ENCODE results near the gene A3GALT2. TPM values are rescaled to one million over a fixed set of nuclear protein-coding genes. Genes with fewer than 3 reads are reported as not detected.

A3GALT2 gene
- total and polyA plus RNA-seq, 9 of the 15 experiments (the other 6 are each of a cell fraction or from before 2014, with no cell fraction given), result not detected

DNA sequence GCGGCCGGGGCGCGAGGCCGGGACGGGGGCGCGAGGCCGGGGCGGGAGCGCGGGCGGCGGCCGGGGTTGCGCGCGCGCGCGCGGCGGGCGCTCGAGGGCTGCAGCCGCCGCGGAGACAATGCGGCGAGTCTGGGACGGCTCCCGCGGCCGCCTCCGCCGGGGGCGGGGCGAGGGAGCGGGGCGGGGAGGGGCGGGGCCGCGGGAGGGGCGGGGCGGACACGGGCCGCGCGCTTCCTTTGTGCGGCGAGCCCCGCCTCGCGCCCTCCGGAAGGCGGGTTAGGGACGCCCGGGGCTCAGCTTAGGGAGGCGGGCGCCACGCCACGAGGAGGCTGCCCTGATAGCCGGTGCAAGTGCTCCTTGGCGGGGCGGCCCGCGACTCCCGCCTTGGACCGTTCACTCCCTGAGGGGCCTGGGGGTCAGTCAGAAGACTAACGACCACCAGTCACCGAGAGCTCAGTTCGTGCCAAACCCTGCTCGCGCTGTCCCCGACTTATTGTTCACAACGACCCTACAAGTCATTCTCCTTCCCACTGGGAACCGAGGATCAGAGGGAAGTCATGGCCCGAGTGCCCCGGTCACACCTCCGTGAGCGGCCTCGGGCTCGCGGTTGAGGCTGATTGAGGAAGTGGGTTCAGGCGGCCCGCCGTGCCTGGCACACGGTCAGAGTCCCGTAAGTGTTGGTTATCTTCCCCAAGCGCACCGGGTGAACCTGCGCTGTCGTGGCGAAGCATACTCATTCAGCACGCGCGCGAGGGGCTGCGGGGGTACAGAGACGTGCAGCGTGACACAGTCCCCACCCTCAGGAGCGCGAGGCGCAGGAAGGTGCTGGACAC, 29.1 kb upstream of the A3GALT2 start (continued):
- TF ChIP-seq, protein P1, sequence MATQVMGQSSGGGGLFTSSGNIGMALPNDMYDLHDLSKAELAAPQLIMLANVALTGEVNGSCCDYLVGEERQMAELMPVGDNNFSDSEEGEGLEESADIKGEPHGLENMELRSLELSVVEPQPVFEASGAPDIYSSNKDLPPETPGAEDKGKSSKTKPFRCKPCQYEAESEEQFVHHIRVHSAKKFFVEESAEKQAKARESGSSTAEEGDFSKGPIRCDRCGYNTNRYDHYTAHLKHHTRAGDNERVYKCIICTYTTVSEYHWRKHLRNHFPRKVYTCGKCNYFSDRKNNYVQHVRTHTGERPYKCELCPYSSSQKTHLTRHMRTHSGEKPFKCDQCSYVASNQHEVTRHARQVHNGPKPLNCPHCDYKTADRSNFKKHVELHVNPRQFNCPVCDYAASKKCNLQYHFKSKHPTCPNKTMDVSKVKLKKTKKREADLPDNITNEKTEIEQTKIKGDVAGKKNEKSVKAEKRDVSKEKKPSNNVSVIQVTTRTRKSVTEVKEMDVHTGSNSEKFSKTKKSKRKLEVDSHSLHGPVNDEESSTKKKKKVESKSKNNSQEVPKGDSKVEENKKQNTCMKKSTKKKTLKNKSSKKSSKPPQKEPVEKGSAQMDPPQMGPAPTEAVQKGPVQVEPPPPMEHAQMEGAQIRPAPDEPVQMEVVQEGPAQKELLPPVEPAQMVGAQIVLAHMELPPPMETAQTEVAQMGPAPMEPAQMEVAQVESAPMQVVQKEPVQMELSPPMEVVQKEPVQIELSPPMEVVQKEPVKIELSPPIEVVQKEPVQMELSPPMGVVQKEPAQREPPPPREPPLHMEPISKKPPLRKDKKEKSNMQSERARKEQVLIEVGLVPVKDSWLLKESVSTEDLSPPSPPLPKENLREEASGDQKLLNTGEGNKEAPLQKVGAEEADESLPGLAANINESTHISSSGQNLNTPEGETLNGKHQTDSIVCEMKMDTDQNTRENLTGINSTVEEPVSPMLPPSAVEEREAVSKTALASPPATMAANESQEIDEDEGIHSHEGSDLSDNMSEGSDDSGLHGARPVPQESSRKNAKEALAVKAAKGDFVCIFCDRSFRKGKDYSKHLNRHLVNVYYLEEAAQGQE (IDR thresholded peaks at IDR 0.05; ENCODE audit: borderline replicate concordance), result no peak
- TF ChIP-seq, protein P1 (CRISPR knock-in tag; IDR thresholded peaks at IDR 0.05; ENCODE audit: low read depth), result peak; percentile 79; the same call in 1 of the 2 replicates
- TF ChIP-seq ZNF253 (CRISPR knock-in tag; conservative IDR thresholded peaks at IDR 0.05) (0 out of 2 replicates have a peak, but pooled peaks have one; percentile 27), DACH1 (IDR thresholded peaks at IDR 0.05; ENCODE audit: partially characterized antibody) (no peak), EGR1 (conservative IDR thresholded peaks at IDR 0.05) (peak; percentile 31)
- TF ChIP-seq, protein P2, sequence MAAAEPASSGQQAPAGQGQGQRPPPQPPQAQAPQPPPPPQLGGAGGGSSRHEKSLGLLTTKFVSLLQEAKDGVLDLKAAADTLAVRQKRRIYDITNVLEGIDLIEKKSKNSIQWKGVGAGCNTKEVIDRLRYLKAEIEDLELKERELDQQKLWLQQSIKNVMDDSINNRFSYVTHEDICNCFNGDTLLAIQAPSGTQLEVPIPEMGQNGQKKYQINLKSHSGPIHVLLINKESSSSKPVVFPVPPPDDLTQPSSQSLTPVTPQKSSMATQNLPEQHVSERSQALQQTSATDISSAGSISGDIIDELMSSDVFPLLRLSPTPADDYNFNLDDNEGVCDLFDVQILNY (CRISPR knock-in tag; IDR thresholded peaks at IDR 0.05), result no peak
- TF ChIP-seq, protein P3, sequence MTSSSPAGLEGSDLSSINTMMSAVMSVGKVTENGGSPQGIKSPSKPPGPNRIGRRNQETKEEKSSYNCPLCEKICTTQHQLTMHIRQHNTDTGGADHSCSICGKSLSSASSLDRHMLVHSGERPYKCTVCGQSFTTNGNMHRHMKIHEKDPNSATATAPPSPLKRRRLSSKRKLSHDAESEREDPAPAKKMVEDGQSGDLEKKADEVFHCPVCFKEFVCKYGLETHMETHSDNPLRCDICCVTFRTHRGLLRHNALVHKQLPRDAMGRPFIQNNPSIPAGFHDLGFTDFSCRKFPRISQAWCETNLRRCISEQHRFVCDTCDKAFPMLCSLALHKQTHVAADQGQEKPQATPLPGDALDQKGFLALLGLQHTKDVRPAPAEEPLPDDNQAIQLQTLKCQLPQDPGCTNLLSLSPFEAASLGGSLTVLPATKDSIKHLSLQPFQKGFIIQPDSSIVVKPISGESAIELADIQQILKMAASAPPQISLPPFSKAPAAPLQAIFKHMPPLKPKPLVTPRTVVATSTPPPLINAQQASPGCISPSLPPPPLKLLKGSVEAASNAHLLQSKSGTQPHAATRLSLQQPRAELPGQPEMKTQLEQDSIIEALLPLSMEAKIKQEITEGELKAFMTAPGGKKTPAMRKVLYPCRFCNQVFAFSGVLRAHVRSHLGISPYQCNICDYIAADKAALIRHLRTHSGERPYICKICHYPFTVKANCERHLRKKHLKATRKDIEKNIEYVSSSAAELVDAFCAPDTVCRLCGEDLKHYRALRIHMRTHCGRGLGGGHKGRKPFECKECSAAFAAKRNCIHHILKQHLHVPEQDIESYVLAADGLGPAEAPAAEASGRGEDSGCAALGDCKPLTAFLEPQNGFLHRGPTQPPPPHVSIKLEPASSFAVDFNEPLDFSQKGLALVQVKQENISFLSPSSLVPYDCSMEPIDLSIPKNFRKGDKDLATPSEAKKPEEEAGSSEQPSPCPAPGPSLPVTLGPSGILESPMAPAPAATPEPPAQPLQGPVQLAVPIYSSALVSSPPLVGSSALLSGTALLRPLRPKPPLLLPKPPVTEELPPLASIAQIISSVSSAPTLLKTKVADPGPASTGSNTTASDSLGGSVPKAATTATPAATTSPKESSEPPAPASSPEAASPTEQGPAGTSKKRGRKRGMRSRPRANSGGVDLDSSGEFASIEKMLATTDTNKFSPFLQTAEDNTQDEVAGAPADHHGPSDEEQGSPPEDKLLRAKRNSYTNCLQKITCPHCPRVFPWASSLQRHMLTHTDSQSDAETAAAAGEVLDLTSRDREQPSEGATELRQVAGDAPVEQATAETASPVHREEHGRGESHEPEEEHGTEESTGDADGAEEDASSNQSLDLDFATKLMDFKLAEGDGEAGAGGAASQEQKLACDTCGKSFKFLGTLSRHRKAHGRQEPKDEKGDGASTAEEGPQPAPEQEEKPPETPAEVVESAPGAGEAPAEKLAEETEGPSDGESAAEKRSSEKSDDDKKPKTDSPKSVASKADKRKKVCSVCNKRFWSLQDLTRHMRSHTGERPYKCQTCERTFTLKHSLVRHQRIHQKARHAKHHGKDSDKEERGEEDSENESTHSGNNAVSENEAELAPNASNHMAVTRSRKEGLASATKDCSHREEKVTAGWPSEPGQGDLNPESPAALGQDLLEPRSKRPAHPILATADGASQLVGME (CRISPR knock-in tag; IDR thresholded peaks at IDR 0.05), result 0 out of 2 replicates have a peak, but pooled peaks have one; percentile 53
